ENCODE measurements around the gene ERMP1.

Gene ERMP1

GRCh38 chr9:5854063-5854790 is 21.3 kb upstream of the ERMP1 start:
- no peak for DNase-seq (ENCODE audit: low read depth in 2 of 2)

GRCh38 chr9:5853617-5854016 is 20.7 kb upstream of the ERMP1 start:
- no peak for DNase-seq (ENCODE audit: low read depth in 2 of 2)

GRCh38 chr9:5852987-5853386 is 20.1 kb upstream of the ERMP1 start:
- DNase-seq (ENCODE audit: low read depth in 2 of 2), result no peak

GRCh38 chr9:5851445-5851844 is 18.5 kb upstream of the ERMP1 start:
- DNase-seq (ENCODE audit: low read depth in 2 of 2), result no peak

GRCh38 chr9:5850724-5851122 is 17.8 kb upstream of the ERMP1 start:
- DNase-seq (ENCODE audit: low read depth in 2 of 2), result no peak

- no peak for DNase-seq (ENCODE audit: low read depth in 2 of 2)
These were observed 15.5 kb upstream of the ERMP1 start for GRCh38 chr9:5848372-5848882.

- DNase-seq (ENCODE audit: low read depth in 2 of 2), result no peak
These were observed 13.6 kb upstream of the ERMP1 start for GRCh38 chr9:5846501-5846921.

- no peak for DNase-seq (ENCODE audit: low read depth in 2 of 2)
These were observed 13.2 kb upstream of the ERMP1 start for GRCh38 chr9:5846096-5846495.

- DNase-seq (ENCODE audit: low read depth in 2 of 2), result no peak
These were observed 12.2 kb upstream of the ERMP1 start for GRCh38 chr9:5845157-5845531.

- DNase-seq (ENCODE audit: low read depth in 2 of 2), result no peak
These were observed 11.0 kb upstream of the ERMP1 start for GRCh38 chr9:5843794-5844471.

GRCh38 chr9:5842929-5843793 is 10.2 kb upstream of the ERMP1 start:
- no peak for DNase-seq (ENCODE audit: low read depth in 2 of 2)

GRCh38 chr9:5841771-5842573 is 9.1 kb upstream of the ERMP1 start:
- peak in 1 of 2 donors; percentile 27 for DNase-seq (ENCODE audit: low read depth in 2 of 2)

GRCh38 chr9:5840788-5841187 is 7.9 kb upstream of the ERMP1 start:
- DNase-seq (ENCODE audit: low read depth in 2 of 2), result no peak

GRCh38 chr9:5839572-5839902 is 6.6 kb upstream of the ERMP1 start:
- DNase-seq (ENCODE audit: low read depth in 2 of 2), result no peak

GRCh38 chr9:5838884-5839571 is 6.1 kb upstream of the ERMP1 start:
- DNase-seq (ENCODE audit: low read depth in 2 of 2), result no peak

- no peak for DNase-seq (ENCODE audit: low read depth in 2 of 2)
These were observed 2.9 kb upstream of the ERMP1 start for GRCh38 chr9:5835808-5836207.

- no peak for DNase-seq (ENCODE audit: low read depth in 2 of 2)
These were observed 1.3 kb upstream of the ERMP1 start for GRCh38 chr9:5834214-5834613.

- no peak for DNase-seq (ENCODE audit: low read depth in 2 of 2)
These were observed 813 bp downstream of the ERMP1 start for GRCh38 chr9:5832071-5832537.

- DNase-seq (ENCODE audit: low read depth in 2 of 2), result no peak
These were observed 6.9 kb downstream of the ERMP1 start for GRCh38 chr9:5825895-5826622.

GRCh38 chr9:5825223-5825622 is 7.7 kb downstream of the ERMP1 start:
- DNase-seq (ENCODE audit: low read depth in 2 of 2), result no peak
